Heart left ventricle (tissue), 13 donors: ENCODE measurements around the gene CCN5.

Source experiments
- CTCF ChIP-seq, 12 donors: fragments of 200-600 bp; sonication (generic) in 4 of 12; IDR thresholded peaks; one replicate each; pipeline versions ENCODE4 v1.5.0 to v1.8.0; 2018 to 2022; ENCODE audit warnings: antibody characterized with exemption in 12 of 12, mild to moderate bottlenecking in 5 of 12
- POLR2A ChIP-seq, 2 donors: fragments of 450-650 bp; IDR thresholded peaks; one replicate each; pipeline ENCODE4 v1.6.1; 2017; ENCODE audit warnings: antibody characterized with exemption in 2 of 2, mild to moderate bottlenecking in 2 of 2, moderate library complexity in 2 of 2
- donor health status: ischemic (EF 13 %, LVEDD 7.1; RV severe dilation, severe dysfunction).
- donor health status: DM: no; HTN: yes; CAD: no.
- donor health status: DM: no; HTN: no; CAD: no.
- donor health status: ischemic (EF 25% LVEDD 6.9; RV normal size, moderate dysfunction).
- donor health status: ischemic (EF 25% LVEDD 5.7; RV mildly dilated, moderate dysfunction).
- donor health status: ischemic (EF 35%, LVEDD 5.7; RV mildly dilated, moderate dysfunction).
- donor health status: nonischemic (EF 11% LVEDD 7.7; RV severe dilation, severe dysfunction).
- donor health status: DM: yes; HTN: yes; CAD: no.
- donor health status: PGD.
- donor health status: ischemic (EF 29% LVEDD 5.4; RV normal size, mild dysfunction).
- donor health status: nonischemic (EF 23%, LVEDD 6.1; RV moderate dilation, normal function).

GRCh38 chr20:44722990-44723389 is 7.8 kb downstream of the CCN5 start:
- TF ChIP-seq CTCF (IDR thresholded peaks at IDR 0.05) (no peak), POLR2A (IDR thresholded peaks at IDR 0.05) (no peak)
